ENCODE measurements around the gene PCDH15. TPM values are rescaled to one million over a fixed set of nuclear protein-coding genes. Genes with fewer than 3 reads are reported as not detected.

PCDH15 gene
- total and polyA plus RNA-seq, 2 of the 13 experiments (the other 11 are each of a cell fraction or from before 2014, with no cell fraction given), result not detected

GRCh38 chr10:53955091-53955490, 845.9 kb downstream of the PCDH15 start:
- Histone ChIP-seq H3K27me3 (ENCODE audit: control insufficient read depth in 1 of 2, insufficient read depth in 2 of 2, low read length in 2 of 2) (no peaks in the 10 kb centered on the region), H3K79me2 (ENCODE audit: insufficient read depth, low read length) (no peaks in the 10 kb centered on the region), H3K4me3 (replicated peaks in 1 of 3; ENCODE audit: insufficient read depth in 1 of 3, low read depth in 2 of 3, low read length in 3 of 3) (no peak overlapping the region), H3K4me2 (ENCODE audit: low read depth, low read length) (no peak overlapping the region; the same call in 1 of the 2 replicates), H3K36me3 (replicated peaks in 1 of 2; ENCODE audit: control insufficient read depth in 1 of 2, insufficient read depth in 2 of 2, low read length in 2 of 2) (no peaks in the 10 kb centered on the region), H3K27ac (ENCODE audit: extremely low read length, insufficient read depth, low read length) (no peak overlapping the region), H4K20me1 (ENCODE audit: insufficient read depth, low read length) (no peaks in the 10 kb centered on the region), H3K4me1 (ENCODE audit: insufficient read depth, low read length) (peaks cover 76% of the 10 kb centered on the region), H2AFZ (ENCODE audit: low read length) (no peak overlapping the region), H3K9ac (ENCODE audit: insufficient read depth, low read depth, low read length) (no peak overlapping the region), H3K9me3 (ENCODE audit: low read length) (no peaks in the 10 kb centered on the region)
- 68% methylated on average over 6 of the region's 6 CpGs for WGBS (ENCODE audit: low lambda C conversion rate)
- ChIA-PET CTCF (ENCODE audit: low intra/inter-chr PET ratio, low total read pairs) (no interaction called here), POLR2A (no interaction called here)
- TF ChIP-seq, protein P1, sequence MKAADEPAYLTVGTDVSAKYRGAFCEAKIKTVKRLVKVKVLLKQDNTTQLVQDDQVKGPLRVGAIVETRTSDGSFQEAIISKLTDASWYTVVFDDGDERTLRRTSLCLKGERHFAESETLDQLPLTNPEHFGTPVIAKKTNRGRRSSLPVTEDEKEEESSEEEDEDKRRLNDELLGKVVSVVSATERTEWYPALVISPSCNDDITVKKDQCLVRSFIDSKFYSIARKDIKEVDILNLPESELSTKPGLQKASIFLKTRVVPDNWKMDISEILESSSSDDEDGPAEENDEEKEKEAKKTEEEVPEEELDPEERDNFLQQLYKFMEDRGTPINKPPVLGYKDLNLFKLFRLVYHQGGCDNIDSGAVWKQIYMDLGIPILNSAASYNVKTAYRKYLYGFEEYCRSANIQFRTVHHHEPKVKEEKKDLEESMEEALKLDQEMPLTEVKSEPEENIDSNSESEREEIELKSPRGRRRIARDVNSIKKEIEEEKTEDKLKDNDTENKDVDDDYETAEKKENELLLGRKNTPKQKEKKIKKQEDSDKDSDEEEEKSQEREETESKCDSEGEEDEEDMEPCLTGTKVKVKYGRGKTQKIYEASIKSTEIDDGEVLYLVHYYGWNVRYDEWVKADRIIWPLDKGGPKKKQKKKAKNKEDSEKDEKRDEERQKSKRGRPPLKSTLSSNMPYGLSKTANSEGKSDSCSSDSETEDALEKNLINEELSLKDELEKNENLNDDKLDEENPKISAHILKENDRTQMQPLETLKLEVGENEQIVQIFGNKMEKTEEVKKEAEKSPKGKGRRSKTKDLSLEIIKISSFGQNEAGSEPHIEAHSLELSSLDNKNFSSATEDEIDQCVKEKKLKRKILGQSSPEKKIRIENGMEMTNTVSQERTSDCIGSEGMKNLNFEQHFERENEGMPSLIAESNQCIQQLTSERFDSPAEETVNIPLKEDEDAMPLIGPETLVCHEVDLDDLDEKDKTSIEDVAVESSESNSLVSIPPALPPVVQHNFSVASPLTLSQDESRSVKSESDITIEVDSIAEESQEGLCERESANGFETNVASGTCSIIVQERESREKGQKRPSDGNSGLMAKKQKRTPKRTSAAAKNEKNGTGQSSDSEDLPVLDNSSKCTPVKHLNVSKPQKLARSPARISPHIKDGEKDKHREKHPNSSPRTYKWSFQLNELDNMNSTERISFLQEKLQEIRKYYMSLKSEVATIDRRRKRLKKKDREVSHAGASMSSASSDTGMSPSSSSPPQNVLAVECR (CRISPR knock-in tag; IDR thresholded peaks at IDR 0.05; ENCODE audit: borderline replicate concordance), result no peak
- TF ChIP-seq HNF4A (CRISPR knock-in tag; IDR thresholded peaks at IDR 0.05), result peak; percentile 21; the same call in 1 of the 2 replicates
- TF ChIP-seq PAX8 (CRISPR knock-in tag; IDR thresholded peaks at IDR 0.05; ENCODE audit: borderline replicate concordance), result no peak
- no peak for TF ChIP-seq SP2 (CRISPR knock-in tag; IDR thresholded peaks at IDR 0.05)
- no peak for TF ChIP-seq HINFP (CRISPR knock-in tag; IDR thresholded peaks at IDR 0.05; ENCODE audit: low read depth)
- TF ChIP-seq ZNF142 (CRISPR knock-in tag; IDR thresholded peaks at IDR 0.05), result no peak
- TF ChIP-seq SIX4 (CRISPR knock-in tag; IDR thresholded peaks at IDR 0.05), result peak; percentile 75; the same call in 1 of the 2 replicates
- no peak for TF ChIP-seq MED1 (CRISPR knock-in tag; IDR thresholded peaks at IDR 0.05)
- no peak for ATAC-seq
- DNase-seq (ENCODE audit: low spot score), result no peak
- no peak for FAIRE-seq
- BruUV-seq (replicated peaks), result no TSS peak
- in situ Hi-C loops (cut with HindIII; ENCODE audit: extremely low pct_ligation_motif_present, low pct_unique_long_range_greater_than_20kb), result no loop called here
- intact Hi-C loops (cut with micrococcal nuclease; ENCODE audit: unreplicated experiment), result loop anchor here (10.0 kb wide), 1 partner anchor 1190 kb away; no protein-coding TSS in a partner anchor

Data from HepG2 (cell line).